Measurements from ENCODE around the gene DDX51. TPM values are rescaled to one million over a fixed set of nuclear protein-coding genes. Genes with fewer than 3 reads are reported as not detected.

Gene DDX51
- total and polyA plus RNA-seq, 2 of the 13 experiments (the other 11 are each of a cell fraction or from before 2014, with no cell fraction given) = 10.1 TPM

DNA sequence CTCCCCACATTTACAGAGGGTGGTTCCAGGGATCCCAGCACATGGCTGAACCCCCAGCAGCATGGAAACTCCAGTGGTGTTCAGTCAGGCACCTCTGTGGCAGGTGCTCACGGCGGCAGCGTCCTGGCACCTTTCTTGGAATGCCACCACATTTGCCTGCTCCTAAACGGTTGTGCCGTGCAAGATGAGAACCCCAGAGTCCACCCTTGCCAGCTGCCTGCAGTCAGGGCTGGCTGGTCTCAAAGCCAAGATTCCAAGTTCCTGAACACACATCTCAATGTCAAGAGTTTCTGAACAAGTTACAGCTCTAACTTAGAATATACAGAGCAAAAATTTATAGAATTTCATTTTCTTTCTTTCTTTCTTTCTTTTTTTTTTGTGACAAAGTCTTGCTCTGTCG lies 38.7 kb downstream of the DDX51 start:
- ATAC-seq (no peak), DNase-seq (ENCODE audit: low spot score) (no peak), FAIRE-seq (no peak)
- Histone ChIP-seq H3K4me3 (replicated peaks in 1 of 3; ENCODE audit: insufficient read depth in 1 of 3, low read depth in 2 of 3, low read length in 3 of 3) (no peak overlapping the region), H4K20me1 (ENCODE audit: insufficient read depth, low read length) (peaks cover 4% of the 10 kb centered on the region; the same call in 1 of the 2 replicates), H3K4me2 (ENCODE audit: low read depth, low read length) (no peak overlapping the region), H2AFZ (ENCODE audit: low read length) (no peak overlapping the region), H3K27me3 (ENCODE audit: control insufficient read depth in 1 of 2, insufficient read depth in 2 of 2, low read length in 2 of 2) (no peaks in the 10 kb centered on the region), H3K9ac (ENCODE audit: insufficient read depth, low read depth, low read length) (no peak overlapping the region), H3K36me3 (replicated peaks in 1 of 2; ENCODE audit: control insufficient read depth in 1 of 2, insufficient read depth in 2 of 2, low read length in 2 of 2) (peaks cover 4 to 29% of the 10 kb centered on the region in 2 experiments; a peak in 4 of 5 replicates), H3K4me1 (ENCODE audit: insufficient read depth, low read length) (no peaks in the 10 kb centered on the region), H3K9me3 (ENCODE audit: low read length) (no peaks in the 10 kb centered on the region), H3K27ac (ENCODE audit: extremely low read length, insufficient read depth, low read length) (no peak overlapping the region), H3K79me2 (ENCODE audit: insufficient read depth, low read length) (no peaks in the 10 kb centered on the region)
- in situ Hi-C loops (cut with HindIII; ENCODE audit: extremely low pct_ligation_motif_present, low pct_unique_long_range_greater_than_20kb) = no loop called here
- no peak for TF ChIP-seq ZNF572 (CRISPR knock-in tag; IDR thresholded peaks at IDR 0.05)
- TF ChIP-seq, protein P1, sequence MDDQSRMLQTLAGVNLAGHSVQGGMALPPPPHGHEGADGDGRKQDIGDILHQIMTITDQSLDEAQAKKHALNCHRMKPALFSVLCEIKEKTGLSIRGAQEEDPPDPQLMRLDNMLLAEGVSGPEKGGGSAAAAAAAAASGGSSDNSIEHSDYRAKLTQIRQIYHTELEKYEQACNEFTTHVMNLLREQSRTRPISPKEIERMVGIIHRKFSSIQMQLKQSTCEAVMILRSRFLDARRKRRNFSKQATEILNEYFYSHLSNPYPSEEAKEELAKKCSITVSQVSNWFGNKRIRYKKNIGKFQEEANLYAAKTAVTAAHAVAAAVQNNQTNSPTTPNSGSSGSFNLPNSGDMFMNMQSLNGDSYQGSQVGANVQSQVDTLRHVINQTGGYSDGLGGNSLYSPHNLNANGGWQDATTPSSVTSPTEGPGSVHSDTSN (CRISPR knock-in tag; IDR thresholded peaks at IDR 0.05; ENCODE audit: borderline replicate concordance) = no peak
- TF ChIP-seq, protein P2, sequence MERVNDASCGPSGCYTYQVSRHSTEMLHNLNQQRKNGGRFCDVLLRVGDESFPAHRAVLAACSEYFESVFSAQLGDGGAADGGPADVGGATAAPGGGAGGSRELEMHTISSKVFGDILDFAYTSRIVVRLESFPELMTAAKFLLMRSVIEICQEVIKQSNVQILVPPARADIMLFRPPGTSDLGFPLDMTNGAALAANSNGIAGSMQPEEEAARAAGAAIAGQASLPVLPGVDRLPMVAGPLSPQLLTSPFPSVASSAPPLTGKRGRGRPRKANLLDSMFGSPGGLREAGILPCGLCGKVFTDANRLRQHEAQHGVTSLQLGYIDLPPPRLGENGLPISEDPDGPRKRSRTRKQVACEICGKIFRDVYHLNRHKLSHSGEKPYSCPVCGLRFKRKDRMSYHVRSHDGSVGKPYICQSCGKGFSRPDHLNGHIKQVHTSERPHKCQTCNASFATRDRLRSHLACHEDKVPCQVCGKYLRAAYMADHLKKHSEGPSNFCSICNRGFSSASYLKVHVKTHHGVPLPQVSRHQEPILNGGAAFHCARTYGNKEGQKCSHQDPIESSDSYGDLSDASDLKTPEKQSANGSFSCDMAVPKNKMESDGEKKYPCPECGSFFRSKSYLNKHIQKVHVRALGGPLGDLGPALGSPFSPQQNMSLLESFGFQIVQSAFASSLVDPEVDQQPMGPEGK (CRISPR knock-in tag; IDR thresholded peaks at IDR 0.05) = no peak
- TF ChIP-seq, protein P3, sequence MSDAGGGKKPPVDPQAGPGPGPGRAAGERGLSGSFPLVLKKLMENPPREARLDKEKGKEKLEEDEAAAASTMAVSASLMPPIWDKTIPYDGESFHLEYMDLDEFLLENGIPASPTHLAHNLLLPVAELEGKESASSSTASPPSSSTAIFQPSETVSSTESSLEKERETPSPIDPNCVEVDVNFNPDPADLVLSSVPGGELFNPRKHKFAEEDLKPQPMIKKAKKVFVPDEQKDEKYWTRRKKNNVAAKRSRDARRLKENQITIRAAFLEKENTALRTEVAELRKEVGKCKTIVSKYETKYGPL (CRISPR knock-in tag; IDR thresholded peaks at IDR 0.05) = no peak
- TF ChIP-seq POLR2G (IDR thresholded peaks at IDR 0.05; ENCODE audit: low read depth, low read length) = no peak
- TF ChIP-seq KDM6A (CRISPR knock-in tag; IDR thresholded peaks at IDR 0.05; ENCODE audit: low read depth) = no peak
- TF ChIP-seq ZFY (CRISPR knock-in tag; IDR thresholded peaks at IDR 0.05) = no peak
- no peak for TF ChIP-seq ZNF484 (CRISPR knock-in tag; IDR thresholded peaks at IDR 0.05; ENCODE audit: borderline replicate concordance, low read depth)
- no peak for TF ChIP-seq TCF7 (IDR thresholded peaks at IDR 0.05; ENCODE audit: low read depth)
- TF ChIP-seq IKZF1 (IDR thresholded peaks at IDR 0.05) = no peak
- TF ChIP-seq, protein P4, sequence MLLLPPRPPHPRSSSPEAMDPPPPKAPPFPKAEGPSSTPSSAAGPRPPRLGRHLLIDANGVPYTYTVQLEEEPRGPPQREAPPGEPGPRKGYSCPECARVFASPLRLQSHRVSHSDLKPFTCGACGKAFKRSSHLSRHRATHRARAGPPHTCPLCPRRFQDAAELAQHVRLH (CRISPR knock-in tag; IDR thresholded peaks at IDR 0.05; ENCODE audit: borderline replicate concordance, low read depth) = no peak
- TF ChIP-seq, protein P5, sequence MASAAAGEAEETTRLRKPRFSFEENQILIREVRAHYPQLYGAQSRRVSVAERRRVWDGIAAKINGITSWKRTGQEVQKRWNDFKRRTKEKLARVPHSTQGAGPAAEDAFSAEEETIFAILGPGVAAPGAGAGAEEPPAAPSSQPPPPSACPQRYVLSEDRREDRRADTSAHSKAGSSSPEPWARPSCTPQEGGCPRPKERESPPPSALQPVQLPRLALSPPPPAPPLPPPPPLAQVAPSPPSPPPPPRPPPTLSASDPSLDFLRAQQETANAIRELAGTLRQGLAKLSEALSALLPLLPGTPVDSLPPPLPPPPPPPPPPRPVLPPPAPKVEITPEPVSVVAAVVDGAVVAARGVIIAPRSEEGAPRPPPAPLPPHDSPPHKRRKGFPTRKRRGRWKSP (CRISPR knock-in tag; IDR thresholded peaks at IDR 0.05) = no peak
- no peak for TF ChIP-seq CHD4 (IDR thresholded peaks at IDR 0.05; ENCODE audit: borderline replicate concordance, low read length)
- TF ChIP-seq TRIM24 (CRISPR knock-in tag; IDR thresholded peaks at IDR 0.05) = no peak
- TF ChIP-seq, protein P6, sequence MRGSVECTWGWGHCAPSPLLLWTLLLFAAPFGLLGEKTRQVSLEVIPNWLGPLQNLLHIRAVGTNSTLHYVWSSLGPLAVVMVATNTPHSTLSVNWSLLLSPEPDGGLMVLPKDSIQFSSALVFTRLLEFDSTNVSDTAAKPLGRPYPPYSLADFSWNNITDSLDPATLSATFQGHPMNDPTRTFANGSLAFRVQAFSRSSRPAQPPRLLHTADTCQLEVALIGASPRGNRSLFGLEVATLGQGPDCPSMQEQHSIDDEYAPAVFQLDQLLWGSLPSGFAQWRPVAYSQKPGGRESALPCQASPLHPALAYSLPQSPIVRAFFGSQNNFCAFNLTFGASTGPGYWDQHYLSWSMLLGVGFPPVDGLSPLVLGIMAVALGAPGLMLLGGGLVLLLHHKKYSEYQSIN (CRISPR knock-in tag; IDR thresholded peaks at IDR 0.05; ENCODE audit: borderline replicate concordance) = no peak
- no peak for TF ChIP-seq ZNF75D (CRISPR knock-in tag; IDR thresholded peaks at IDR 0.05; ENCODE audit: borderline replicate concordance)
- no peak for TF ChIP-seq ZNF460 (CRISPR knock-in tag; IDR thresholded peaks at IDR 0.05; ENCODE audit: borderline replicate concordance)
- TF ChIP-seq ZNF432 (CRISPR knock-in tag; IDR thresholded peaks at IDR 0.05; ENCODE audit: borderline replicate concordance) = no peak
- ChIA-PET POLR2A (no interaction called here), CTCF (ENCODE audit: low intra/inter-chr PET ratio, low total read pairs) (no interaction called here)
- no TSS peak for BruUV-seq (replicated peaks)
- intact Hi-C loops (cut with micrococcal nuclease; ENCODE audit: unreplicated experiment) = no loop called here
- WGBS (ENCODE audit: low lambda C conversion rate) = 95% methylated on average over 2 of the region's 6 CpGs
